Uterus (tissue), 2 donors: ENCODE results near the gene FBN2.

ENCODE experiments used
- POLR2A ChIP-seq, 2 donors: fragments of 450-650 bp; IDR thresholded peaks; one replicate each; pipeline ENCODE4 v1.6.1; 2016; ENCODE audit warnings: antibody characterized with exemption in 2 of 2, mild to moderate bottlenecking in 1 of 2, moderate library complexity in 1 of 2
- TF ChIP-seq, protein P1 (sequence below), 4 experiments: fragments of 200-600 bp in 2 of 4; fragments of 450-650 bp in 2 of 4; sonication (generic) in 2 of 4; IDR thresholded peaks; one replicate each; pipeline ENCODE4 v1.5.1; 2016 to 2019; ENCODE audit warnings: antibody characterized with exemption in 4 of 4, mild to moderate bottlenecking in 2 of 4, moderate library complexity in 1 of 4

DNA sequence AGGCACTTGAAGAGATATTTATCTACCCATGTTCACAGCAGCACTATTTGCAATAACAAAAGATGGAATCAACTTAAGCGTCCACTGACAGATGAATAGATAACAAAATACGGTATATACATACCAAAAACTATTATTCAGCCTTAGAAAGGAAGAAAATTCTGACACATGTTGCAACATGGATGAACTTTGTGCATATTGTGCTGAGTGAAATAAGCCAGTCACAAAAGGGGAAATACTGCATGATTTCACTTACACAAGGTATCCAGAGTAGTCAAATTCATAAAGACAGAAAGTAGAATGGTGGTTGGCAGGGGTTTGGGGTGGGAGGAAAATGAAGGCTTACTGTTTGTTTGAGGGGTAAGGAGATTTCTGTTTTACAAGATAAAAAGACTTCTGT lies 66.0 kb downstream of the FBN2 start:
- TF ChIP-seq, protein P1, sequence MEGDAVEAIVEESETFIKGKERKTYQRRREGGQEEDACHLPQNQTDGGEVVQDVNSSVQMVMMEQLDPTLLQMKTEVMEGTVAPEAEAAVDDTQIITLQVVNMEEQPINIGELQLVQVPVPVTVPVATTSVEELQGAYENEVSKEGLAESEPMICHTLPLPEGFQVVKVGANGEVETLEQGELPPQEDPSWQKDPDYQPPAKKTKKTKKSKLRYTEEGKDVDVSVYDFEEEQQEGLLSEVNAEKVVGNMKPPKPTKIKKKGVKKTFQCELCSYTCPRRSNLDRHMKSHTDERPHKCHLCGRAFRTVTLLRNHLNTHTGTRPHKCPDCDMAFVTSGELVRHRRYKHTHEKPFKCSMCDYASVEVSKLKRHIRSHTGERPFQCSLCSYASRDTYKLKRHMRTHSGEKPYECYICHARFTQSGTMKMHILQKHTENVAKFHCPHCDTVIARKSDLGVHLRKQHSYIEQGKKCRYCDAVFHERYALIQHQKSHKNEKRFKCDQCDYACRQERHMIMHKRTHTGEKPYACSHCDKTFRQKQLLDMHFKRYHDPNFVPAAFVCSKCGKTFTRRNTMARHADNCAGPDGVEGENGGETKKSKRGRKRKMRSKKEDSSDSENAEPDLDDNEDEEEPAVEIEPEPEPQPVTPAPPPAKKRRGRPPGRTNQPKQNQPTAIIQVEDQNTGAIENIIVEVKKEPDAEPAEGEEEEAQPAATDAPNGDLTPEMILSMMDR (IDR thresholded peaks at IDR 0.05): no peak
- no peak for TF ChIP-seq POLR2A (IDR thresholded peaks at IDR 0.05)
